Retinal pigment epithelial cell (primary cell): ENCODE results near the gene TMPRSS11A.

Experiments used
- DNase-seq: peaks from one replicate; pipeline ENCODE4 v3.0.0-alpha.2; 2010; ENCODE audit warnings: low read depth
- H3K4me3 ChIP-seq: 2 replicates; pipeline ENCODE4 v1.5.1; 2011; ENCODE audit warnings: mild to moderate bottlenecking, low read length, control low read depth, moderate library complexity
- TF ChIP-seq, protein P1 (sequence below): conservative IDR thresholded peaks from 2 replicates; pipeline ENCODE4 v1.5.1; 2011; ENCODE audit warnings: low read depth, low read length, control low read depth, inconsistent platforms

Gene TMPRSS11A

DNA sequence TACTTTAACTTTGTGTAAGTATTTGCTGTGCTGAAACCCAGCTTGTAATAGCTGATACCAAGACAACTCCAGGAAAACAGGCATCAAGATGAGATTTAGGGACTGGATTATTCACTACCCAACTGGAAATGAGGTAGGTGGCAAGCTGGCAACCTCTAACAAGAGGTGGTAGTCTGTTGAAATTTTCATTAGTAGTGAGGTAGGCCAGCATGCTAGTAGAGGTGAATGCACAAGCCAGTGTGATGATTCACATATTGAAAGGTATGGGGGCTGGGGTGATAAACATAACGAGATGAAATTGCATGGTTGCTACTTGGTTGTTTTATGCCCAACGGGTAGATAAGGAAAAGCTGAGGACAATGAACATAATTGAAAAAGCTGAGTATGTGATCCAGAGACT is 71.0 kb downstream of the TMPRSS11A start:
- TF ChIP-seq, protein P1, sequence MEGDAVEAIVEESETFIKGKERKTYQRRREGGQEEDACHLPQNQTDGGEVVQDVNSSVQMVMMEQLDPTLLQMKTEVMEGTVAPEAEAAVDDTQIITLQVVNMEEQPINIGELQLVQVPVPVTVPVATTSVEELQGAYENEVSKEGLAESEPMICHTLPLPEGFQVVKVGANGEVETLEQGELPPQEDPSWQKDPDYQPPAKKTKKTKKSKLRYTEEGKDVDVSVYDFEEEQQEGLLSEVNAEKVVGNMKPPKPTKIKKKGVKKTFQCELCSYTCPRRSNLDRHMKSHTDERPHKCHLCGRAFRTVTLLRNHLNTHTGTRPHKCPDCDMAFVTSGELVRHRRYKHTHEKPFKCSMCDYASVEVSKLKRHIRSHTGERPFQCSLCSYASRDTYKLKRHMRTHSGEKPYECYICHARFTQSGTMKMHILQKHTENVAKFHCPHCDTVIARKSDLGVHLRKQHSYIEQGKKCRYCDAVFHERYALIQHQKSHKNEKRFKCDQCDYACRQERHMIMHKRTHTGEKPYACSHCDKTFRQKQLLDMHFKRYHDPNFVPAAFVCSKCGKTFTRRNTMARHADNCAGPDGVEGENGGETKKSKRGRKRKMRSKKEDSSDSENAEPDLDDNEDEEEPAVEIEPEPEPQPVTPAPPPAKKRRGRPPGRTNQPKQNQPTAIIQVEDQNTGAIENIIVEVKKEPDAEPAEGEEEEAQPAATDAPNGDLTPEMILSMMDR: no peak
- DNase-seq: no peak
- H3K4me3 ChIP-seq: no peak overlapping the region

DNA sequence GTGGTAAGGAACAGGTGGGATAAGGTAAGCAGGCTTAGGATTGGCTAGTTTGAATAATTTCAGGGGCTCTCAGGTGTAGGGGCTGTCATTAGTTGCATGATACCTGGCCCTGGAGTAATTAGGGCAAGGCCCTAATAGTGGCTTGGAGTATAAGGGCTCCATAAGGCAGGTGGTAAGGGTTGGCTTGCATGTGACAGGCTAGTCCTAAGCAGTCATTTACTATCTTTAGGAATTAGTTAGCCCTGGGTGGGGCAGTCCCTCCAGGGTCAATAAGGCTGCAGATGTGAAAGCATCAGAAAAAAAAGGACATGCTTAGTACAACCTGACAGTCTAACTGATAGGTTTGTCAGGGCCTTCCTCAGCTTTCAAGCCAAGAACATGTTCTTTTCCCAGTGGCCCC is 71.6 kb downstream of the TMPRSS11A start:
- TF ChIP-seq, protein P1: no peak
- no peak overlapping the region for H3K4me3 ChIP-seq
- no peak for DNase-seq

DNA sequence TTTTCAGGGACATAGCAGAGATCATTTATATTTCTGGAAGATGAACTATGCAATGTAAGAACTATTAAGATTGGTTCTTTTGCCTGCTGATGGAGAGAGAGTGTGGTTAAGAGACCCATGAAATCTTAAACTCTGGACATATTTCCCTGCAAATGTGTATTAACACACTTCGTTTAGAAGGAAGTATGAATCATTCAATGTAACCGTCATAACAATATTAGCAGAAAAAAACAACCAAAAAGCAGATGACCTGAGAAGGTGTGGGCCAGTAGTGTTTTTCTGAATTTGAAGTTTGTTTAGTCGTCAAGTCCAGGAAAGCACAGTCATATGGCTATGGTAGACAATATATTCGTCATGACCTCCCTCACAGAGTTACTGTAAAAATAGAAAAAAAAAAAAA is 77.0 kb downstream of the TMPRSS11A start:
- DNase-seq: peak; percentile 12
- TF ChIP-seq, protein P1: no peak
- H3K4me3 ChIP-seq: no peak overlapping the region

DNA sequence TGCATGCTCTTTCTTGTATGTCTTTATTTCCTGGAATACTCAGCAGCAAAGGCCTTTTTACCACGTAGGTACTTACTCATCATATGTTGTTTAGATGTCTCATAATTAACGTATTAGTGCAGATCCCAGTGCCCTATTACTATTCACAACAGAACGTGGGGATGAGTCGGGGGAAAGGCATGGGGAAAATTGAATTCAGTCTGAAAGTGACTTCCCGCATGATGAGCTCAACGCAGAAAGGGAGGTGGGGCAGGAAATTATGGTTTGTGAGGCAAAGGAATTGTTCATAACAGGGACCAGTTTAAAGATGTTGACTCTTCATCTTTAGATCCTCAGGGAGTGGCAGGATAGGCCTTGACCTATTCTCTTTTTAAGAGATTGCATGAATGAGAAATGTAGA is 77.5 kb downstream of the TMPRSS11A start:
- DNase-seq: peak; percentile 25
- no peak overlapping the region for H3K4me3 ChIP-seq

DNA sequence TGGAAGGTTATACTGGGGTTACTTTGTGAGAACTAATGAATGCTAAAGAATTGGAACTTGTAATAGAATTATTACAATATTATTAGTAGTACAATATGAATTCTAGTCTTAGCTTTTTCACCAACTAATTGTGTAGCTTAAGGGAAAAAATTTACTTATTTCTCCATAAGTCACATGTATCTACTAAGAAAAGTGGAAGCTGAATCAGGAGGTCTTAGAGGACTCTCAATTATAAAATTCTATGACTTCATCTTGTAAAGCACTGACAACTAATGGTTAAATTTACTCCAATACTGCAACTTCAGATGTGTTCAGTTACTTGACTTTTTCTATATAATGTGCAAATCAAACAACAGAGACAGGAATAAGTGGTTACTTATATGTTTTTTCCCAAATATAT is 78.6 kb downstream of the TMPRSS11A start:
- TF ChIP-seq, protein P1: no peak

More for the DNA sequence above, 77.5 kb downstream of the TMPRSS11A start:
- TF ChIP-seq, protein P1: no peak

DNA sequence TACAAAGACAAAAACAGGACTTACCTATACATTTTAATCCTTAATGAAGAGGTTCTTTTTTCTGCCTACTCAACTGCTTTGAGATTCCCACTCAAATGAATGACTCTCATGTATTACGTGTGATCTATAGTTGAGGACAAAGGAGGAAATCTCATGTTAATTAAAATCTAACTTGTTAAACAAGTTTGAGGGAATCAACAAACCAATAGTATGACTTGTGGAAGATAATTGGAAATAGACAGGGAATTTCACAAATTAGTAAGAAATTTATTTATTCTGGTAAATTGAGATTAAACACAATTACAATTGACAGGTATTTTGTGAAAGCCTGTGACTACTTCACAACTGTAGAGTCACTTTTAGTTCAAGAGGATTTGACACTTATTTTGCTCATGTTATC is 79.4 kb downstream of the TMPRSS11A start, which contains the start of gene TMPRSS11D:
TSS of gene TMPRSS11D (minus strand) at position 101 of the 400 bp plus-strand sequence. CDS start at position 32, 69 bp downstream.
- DNase-seq: no peak
- H3K4me3 ChIP-seq: no peak within 1 kb of the TSS
- TF ChIP-seq, protein P1: no peak

More for the DNA sequence above, 78.6 kb downstream of the TMPRSS11A start:
- no peak overlapping the region for H3K4me3 ChIP-seq
- DNase-seq: no peak

DNA sequence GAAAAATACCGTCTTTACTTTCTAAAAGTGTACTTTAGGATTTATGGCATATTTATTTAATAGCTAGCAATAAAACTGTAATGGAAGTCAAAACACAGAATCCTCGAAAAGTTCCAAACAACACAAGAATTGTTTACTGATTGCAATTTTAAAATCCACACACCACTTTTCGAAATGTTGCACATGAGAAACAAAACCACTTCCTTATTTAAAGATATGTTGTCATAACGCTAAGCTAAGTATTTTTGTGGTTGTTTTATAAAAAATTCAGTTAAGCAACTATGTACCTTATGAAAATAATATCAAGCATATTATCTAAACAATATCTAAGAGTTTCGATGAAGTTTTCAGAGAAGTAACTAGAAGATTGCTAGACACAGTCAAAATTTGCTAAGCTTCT is 79.8 kb downstream of the TMPRSS11A start:
- DNase-seq: no peak
- TF ChIP-seq, protein P1: no peak
- no peak overlapping the region for H3K4me3 ChIP-seq
